GM21619 (cell line): ENCODE measurements around the gene ANKRD6.

Experiments used
- ATAC-seq: cut with Tn5 transposase; IDR thresholded peaks from one replicate; pipeline ENCODE4 v1.9.1; 2021; ENCODE audit not compliant: unreplicated experiment

ANKRD6 gene

GRCh38 chr6:89412071-89413005 lies 20.6 kb upstream of the ANKRD6 start, which contains the start of gene RRAGD:
Gene RRAGD, minus strand, starts transcription at chr6:89412273. Its CDS starts 280 bp downstream, at chr6:89411993.
- ATAC-seq, result peak; percentile 70

- no peak for ATAC-seq
These were observed 19.9 kb upstream of the ANKRD6 start for GRCh38 chr6:89413006-89413400.

- no peak for ATAC-seq
These were observed 18.7 kb upstream of the ANKRD6 start for GRCh38 chr6:89414215-89414614.

- ATAC-seq, result no peak
These were observed 17.8 kb upstream of the ANKRD6 start for GRCh38 chr6:89415185-89415584.

GRCh38 chr6:89416796-89417195 lies 16.2 kb upstream of the ANKRD6 start:
- no peak for ATAC-seq

- no peak for ATAC-seq
These were observed 2.6 kb upstream of the ANKRD6 start for GRCh38 chr6:89430201-89430962.

GRCh38 chr6:89433252-89434149 lies 549 bp downstream of the ANKRD6 start:
- peak; percentile 13 for ATAC-seq

- ATAC-seq, result no peak
These were observed 1.2 kb downstream of the ANKRD6 start for GRCh38 chr6:89434150-89434499.

- ATAC-seq, result no peak
These were observed 2.0 kb downstream of the ANKRD6 start for GRCh38 chr6:89434954-89435353.

GRCh38 chr6:89436226-89436625 lies 3.3 kb downstream of the ANKRD6 start:
- no peak for ATAC-seq

GRCh38 chr6:89438248-89438647 lies 5.3 kb downstream of the ANKRD6 start:
- no peak for ATAC-seq

GRCh38 chr6:89439014-89439413 lies 6.1 kb downstream of the ANKRD6 start:
- no peak for ATAC-seq

GRCh38 chr6:89440200-89440599 lies 7.2 kb downstream of the ANKRD6 start:
- ATAC-seq, result no peak

- ATAC-seq, result no peak
These were observed 10.7 kb downstream of the ANKRD6 start for GRCh38 chr6:89443658-89444057.

- ATAC-seq, result no peak
These were observed 16.2 kb downstream of the ANKRD6 start for GRCh38 chr6:89449193-89449592.

- ATAC-seq, result no peak
These were observed 19.3 kb downstream of the ANKRD6 start for GRCh38 chr6:89452281-89452680.

GRCh38 chr6:89454300-89454699 lies 21.3 kb downstream of the ANKRD6 start:
- no peak for ATAC-seq

GRCh38 chr6:89458704-89459103 lies 25.8 kb downstream of the ANKRD6 start:
- no peak for ATAC-seq

GRCh38 chr6:89459501-89459900 lies 26.5 kb downstream of the ANKRD6 start:
- ATAC-seq, result no peak

GRCh38 chr6:89460713-89461112 lies 27.8 kb downstream of the ANKRD6 start:
- no peak for ATAC-seq

GRCh38 chr6:89462503-89462902 lies 29.6 kb downstream of the ANKRD6 start:
- no peak for ATAC-seq
